Liver (tissue), 3 donors: ENCODE data around the gene BRINP1.

Experiments
- EGR1 ChIP-seq, 2 donors: IDR thresholded peaks; 2 replicates each; pipeline ENCODE4 v1.6.1; 2016 to 2018; ENCODE audit warnings: antibody characterized with exemption in 2 of 2, low read depth in 2 of 2
- FOXA1 ChIP-seq: IDR thresholded peaks from 2 replicates; pipeline ENCODE4 v1.6.1; 2016; ENCODE audit warnings: antibody characterized with exemption
- RAD21 ChIP-seq, 2 donors: IDR thresholded peaks; 2 replicates each; pipeline ENCODE4 v1.6.1; 2016; ENCODE audit warnings: antibody characterized with exemption in 2 of 2, mild to moderate bottlenecking in 2 of 2
- TF ChIP-seq, protein P1 (sequence below): fragments of 150-350 bp; IDR thresholded peaks from 2 replicates; pipeline ENCODE4 v1.5.1; 2017; ENCODE audit warnings: improper control_type of control experiment, low read depth, low read length; ENCODE audit not compliant: missing input control
- TF ChIP-seq, protein P2 (sequence below): IDR thresholded peaks from 2 replicates; pipeline ENCODE4 v1.6.1; 2016; ENCODE audit warnings: antibody characterized with exemption
- TF ChIP-seq, protein P3 (sequence below): IDR thresholded peaks from 2 replicates; pipeline ENCODE4 v1.6.1; 2016; ENCODE audit warnings: antibody characterized with exemption
- donor health status: healthy.
- donor health status: healthy.

DNA sequence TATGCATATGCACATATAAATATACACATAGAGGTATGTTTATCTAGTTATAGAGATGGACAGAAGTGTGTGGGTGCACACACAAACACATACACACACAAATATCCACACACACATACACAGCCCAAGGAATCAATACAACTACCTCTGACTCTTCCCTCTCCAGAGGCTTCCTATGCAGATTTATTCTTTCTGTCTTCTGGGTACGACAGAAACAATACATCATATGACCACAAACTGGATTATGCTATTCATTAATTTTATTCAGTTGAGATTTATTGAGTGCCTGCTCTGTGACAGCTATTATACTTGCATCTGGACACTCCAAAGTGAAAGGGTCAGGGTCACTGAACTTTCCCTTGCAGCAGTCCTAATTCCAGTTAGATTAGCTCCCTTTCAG is 155.8 kb downstream of the BRINP1 start:
- TF ChIP-seq, protein P1, sequence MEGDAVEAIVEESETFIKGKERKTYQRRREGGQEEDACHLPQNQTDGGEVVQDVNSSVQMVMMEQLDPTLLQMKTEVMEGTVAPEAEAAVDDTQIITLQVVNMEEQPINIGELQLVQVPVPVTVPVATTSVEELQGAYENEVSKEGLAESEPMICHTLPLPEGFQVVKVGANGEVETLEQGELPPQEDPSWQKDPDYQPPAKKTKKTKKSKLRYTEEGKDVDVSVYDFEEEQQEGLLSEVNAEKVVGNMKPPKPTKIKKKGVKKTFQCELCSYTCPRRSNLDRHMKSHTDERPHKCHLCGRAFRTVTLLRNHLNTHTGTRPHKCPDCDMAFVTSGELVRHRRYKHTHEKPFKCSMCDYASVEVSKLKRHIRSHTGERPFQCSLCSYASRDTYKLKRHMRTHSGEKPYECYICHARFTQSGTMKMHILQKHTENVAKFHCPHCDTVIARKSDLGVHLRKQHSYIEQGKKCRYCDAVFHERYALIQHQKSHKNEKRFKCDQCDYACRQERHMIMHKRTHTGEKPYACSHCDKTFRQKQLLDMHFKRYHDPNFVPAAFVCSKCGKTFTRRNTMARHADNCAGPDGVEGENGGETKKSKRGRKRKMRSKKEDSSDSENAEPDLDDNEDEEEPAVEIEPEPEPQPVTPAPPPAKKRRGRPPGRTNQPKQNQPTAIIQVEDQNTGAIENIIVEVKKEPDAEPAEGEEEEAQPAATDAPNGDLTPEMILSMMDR, result no peak
- TF ChIP-seq FOXA1 (no peak), RAD21 (IDR thresholded peaks at IDR 0.05) (no peak), EGR1 (IDR thresholded peaks at IDR 0.05; ENCODE audit: low read depth in 2 of 2) (no peak)
- TF ChIP-seq, protein P2, sequence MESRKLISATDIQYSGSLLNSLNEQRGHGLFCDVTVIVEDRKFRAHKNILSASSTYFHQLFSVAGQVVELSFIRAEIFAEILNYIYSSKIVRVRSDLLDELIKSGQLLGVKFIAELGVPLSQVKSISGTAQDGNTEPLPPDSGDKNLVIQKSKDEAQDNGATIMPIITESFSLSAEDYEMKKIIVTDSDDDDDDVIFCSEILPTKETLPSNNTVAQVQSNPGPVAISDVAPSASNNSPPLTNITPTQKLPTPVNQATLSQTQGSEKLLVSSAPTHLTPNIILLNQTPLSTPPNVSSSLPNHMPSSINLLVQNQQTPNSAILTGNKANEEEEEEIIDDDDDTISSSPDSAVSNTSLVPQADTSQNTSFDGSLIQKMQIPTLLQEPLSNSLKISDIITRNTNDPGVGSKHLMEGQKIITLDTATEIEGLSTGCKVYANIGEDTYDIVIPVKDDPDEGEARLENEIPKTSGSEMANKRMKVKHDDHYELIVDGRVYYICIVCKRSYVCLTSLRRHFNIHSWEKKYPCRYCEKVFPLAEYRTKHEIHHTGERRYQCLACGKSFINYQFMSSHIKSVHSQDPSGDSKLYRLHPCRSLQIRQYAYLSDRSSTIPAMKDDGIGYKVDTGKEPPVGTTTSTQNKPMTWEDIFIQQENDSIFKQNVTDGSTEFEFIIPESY, result no peak
- TF ChIP-seq, protein P3, sequence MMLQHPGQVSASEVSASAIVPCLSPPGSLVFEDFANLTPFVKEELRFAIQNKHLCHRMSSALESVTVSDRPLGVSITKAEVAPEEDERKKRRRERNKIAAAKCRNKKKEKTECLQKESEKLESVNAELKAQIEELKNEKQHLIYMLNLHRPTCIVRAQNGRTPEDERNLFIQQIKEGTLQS, result no peak
